HepG2 (cell line): Measurements from ENCODE around the gene MCOLN1. TPM values are rescaled to one million over a fixed set of nuclear protein-coding genes. Genes with fewer than 3 reads are reported as not detected.

ENCODE experiments used
- IRX3 ChIP-seq: sonication (generic); formaldehyde crosslinking; IDR thresholded peaks from 2 replicates; pipeline ENCODE4 v1.8.1; 2023; ENCODE audit warnings: mild to moderate bottlenecking, low read depth, missing genetic modification reagents, borderline replicate concordance
- KLF11 ChIP-seq: IDR thresholded peaks from 2 replicates; pipeline ENCODE4 v1.6.1; 2016; ENCODE audit warnings: missing compliant biosample characterization
- SAFB2 ChIP-seq: sonication (generic); formaldehyde crosslinking; IDR thresholded peaks from 2 replicates; pipeline ENCODE4 v1.5.1; 2020; ENCODE audit warnings: missing genetic modification reagents, low read depth, mild to moderate bottlenecking, borderline replicate concordance
- SMARCE1 ChIP-seq: fragments of 450-650 bp; IDR thresholded peaks from 2 replicates; pipeline ENCODE4 v1.6.1; 2017; ENCODE audit warnings: borderline replicate concordance
- SP4 ChIP-seq: sonication (generic); formaldehyde crosslinking; IDR thresholded peaks from 2 replicates; pipeline ENCODE4 v1.8.1; 2023; ENCODE audit warnings: mild to moderate bottlenecking, missing genetic modification reagents
- ZFP36L1 ChIP-seq: sonication (generic); formaldehyde crosslinking; IDR thresholded peaks from 2 replicates; pipeline ENCODE4 v1.8.0; 2022; ENCODE audit warnings: mild to moderate bottlenecking, missing genetic modification reagents, moderate library complexity
- ZNF17 ChIP-seq: sonication (generic); formaldehyde crosslinking; IDR thresholded peaks from 2 replicates; pipeline ENCODE4 v1.5.0; 2020; ENCODE audit warnings: mild to moderate bottlenecking, missing genetic modification reagents
- ZNF720 ChIP-seq: sonication (generic); formaldehyde crosslinking; IDR thresholded peaks from 2 replicates; pipeline ENCODE4 v1.4.0; 2020; ENCODE audit warnings: missing genetic modification reagents
- ZSCAN21 ChIP-seq: sonication (generic); formaldehyde crosslinking; IDR thresholded peaks from 2 replicates; pipeline ENCODE4 v1.8.0; 2022; ENCODE audit warnings: mild to moderate bottlenecking, missing genetic modification reagents, moderate library complexity, borderline replicate concordance
- polyA plus RNA-seq, 8 experiments: library from polyadenylated mRNA; depleted of rRNA in 3 of 8; stranded (reverse) in 7 of 8; unstranded in 1 of 8; fragments of >200 nt; fragmentation: Illumina TruSeq in 4 of 8; extraction: Trizol in 4 of 8; gene quantifications; 2 replicates each; pipeline versions ENCODE4 v1.2.1 to v1.2.3, GENCODE V29; 2011 to 2016; ENCODE audit warnings: low read depth in 4 of 8, missing spikeins in 1 of 8, mixed read lengths in 1 of 8; ENCODE audit not compliant: insufficient read depth in 1 of 8
- total RNA-seq, 5 experiments: library from RNA; depleted of rRNA; stranded (reverse); fragments of >200 nt; fragmentation: Illumina TruSeq; extraction: Trizol; gene quantifications; 2 replicates each; pipeline ENCODE4 v1.2.3, GENCODE V29; 2016; ENCODE audit warnings: low read depth in 1 of 5
- TF ChIP-seq, protein P1 (sequence below): sonication (generic); formaldehyde crosslinking; IDR thresholded peaks from 2 replicates; pipeline ENCODE4 v1.9.0; 2021; ENCODE audit warnings: mild to moderate bottlenecking, missing genetic modification reagents
- TF ChIP-seq, protein P2 (sequence below): sonication (generic); formaldehyde crosslinking; IDR thresholded peaks from 2 replicates; pipeline ENCODE4 v1.5.0; 2020; ENCODE audit warnings: mild to moderate bottlenecking, low read depth, missing genetic modification reagents, borderline replicate concordance
- TF ChIP-seq, protein P3 (sequence below): sonication (generic); formaldehyde crosslinking; IDR thresholded peaks from 2 replicates; pipeline ENCODE4 v1.8.0; 2022; ENCODE audit warnings: mild to moderate bottlenecking, missing genetic modification reagents
- TF ChIP-seq, protein P4 (sequence below): sonication (generic); formaldehyde crosslinking; IDR thresholded peaks from 2 replicates; pipeline ENCODE4 v1.8.0; 2023; ENCODE audit warnings: mild to moderate bottlenecking, missing genetic modification reagents
- TF ChIP-seq, protein P5 (sequence below): IDR thresholded peaks from 2 replicates; pipeline ENCODE4 v1.6.1; 2018; ENCODE audit warnings: missing genetic modification reagents, mild to moderate bottlenecking, missing compliant biosample characterization
- TF ChIP-seq, protein P6 (sequence below): sonication (generic); formaldehyde crosslinking; IDR thresholded peaks from 2 replicates; pipeline ENCODE4 v1.9.0; 2021; ENCODE audit warnings: missing genetic modification reagents, mild to moderate bottlenecking, borderline replicate concordance

The MCOLN1 gene
- total and polyA plus RNA-seq, 2 of the 13 experiments (the other 11 are each of a cell fraction or from before 2014, with no cell fraction given): 3.4 to 15.7 TPM

DNA sequence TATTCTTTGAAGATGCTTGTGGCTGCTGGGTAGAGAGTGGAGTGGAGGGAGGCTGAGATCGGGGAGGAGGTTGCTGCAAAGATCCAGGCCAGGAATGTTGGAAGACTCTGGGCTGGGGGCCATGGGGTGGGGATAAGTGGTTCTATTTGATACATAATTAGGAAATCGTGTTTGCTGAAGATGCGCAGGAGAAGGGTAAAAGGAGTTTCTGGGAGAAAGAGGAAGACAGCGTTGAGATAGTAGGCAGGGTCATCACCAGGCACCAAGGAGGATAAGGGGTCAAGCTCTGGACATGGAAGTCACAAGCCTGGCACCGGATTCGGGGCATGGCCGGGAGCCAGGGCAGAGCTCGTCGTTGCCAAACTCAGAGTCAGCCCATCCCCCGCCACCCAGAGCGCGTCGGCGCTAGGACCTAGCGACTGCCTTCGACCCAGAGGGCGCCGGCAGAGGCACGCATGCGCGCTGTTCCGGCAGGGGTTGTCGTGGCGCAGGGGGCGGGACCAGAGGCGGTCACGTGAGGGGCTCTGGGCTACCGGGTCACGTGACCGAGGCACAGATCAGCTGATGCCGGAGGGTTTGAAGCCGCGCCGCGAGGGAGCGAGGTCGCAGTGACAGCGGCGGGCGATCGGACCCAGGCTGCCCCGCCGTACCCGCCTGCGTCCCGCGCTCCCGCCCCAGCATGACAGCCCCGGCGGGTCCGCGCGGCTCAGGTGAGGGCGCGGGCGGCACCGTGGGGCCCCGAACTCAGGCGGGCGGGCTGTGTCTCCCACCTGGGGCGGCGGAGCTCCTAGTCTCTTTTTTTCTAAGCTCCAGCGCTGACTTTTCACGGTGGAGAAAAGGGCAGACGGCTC is at the start of gene MCOLN1 (continued):
- TF ChIP-seq, protein P1, sequence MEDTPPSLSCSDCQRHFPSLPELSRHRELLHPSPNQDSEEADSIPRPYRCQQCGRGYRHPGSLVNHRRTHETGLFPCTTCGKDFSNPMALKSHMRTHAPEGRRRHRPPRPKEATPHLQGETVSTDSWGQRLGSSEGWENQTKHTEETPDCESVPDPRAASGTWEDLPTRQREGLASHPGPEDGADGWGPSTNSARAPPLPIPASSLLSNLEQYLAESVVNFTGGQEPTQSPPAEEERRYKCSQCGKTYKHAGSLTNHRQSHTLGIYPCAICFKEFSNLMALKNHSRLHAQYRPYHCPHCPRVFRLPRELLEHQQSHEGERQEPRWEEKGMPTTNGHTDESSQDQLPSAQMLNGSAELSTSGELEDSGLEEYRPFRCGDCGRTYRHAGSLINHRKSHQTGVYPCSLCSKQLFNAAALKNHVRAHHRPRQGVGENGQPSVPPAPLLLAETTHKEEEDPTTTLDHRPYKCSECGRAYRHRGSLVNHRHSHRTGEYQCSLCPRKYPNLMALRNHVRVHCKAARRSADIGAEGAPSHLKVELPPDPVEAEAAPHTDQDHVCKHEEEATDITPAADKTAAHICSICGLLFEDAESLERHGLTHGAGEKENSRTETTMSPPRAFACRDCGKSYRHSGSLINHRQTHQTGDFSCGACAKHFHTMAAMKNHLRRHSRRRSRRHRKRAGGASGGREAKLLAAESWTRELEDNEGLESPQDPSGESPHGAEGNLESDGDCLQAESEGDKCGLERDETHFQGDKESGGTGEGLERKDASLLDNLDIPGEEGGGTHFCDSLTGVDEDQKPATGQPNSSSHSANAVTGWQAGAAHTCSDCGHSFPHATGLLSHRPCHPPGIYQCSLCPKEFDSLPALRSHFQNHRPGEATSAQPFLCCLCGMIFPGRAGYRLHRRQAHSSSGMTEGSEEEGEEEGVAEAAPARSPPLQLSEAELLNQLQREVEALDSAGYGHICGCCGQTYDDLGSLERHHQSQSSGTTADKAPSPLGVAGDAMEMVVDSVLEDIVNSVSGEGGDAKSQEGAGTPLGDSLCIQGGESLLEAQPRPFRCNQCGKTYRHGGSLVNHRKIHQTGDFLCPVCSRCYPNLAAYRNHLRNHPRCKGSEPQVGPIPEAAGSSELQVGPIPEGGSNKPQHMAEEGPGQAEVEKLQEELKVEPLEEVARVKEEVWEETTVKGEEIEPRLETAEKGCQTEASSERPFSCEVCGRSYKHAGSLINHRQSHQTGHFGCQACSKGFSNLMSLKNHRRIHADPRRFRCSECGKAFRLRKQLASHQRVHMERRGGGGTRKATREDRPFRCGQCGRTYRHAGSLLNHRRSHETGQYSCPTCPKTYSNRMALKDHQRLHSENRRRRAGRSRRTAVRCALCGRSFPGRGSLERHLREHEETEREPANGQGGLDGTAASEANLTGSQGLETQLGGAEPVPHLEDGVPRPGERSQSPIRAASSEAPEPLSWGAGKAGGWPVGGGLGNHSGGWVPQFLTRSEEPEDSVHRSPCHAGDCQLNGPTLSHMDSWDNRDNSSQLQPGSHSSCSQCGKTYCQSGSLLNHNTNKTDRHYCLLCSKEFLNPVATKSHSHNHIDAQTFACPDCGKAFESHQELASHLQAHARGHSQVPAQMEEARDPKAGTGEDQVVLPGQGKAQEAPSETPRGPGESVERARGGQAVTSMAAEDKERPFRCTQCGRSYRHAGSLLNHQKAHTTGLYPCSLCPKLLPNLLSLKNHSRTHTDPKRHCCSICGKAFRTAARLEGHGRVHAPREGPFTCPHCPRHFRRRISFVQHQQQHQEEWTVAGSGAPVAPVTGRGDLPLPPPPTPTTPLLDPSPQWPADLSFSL (CRISPR knock-in tag): no peak
- TF ChIP-seq ZSCAN21 (CRISPR knock-in tag) (peak; percentile 79), IRX3 (peak; percentile 44; the same call in 1 of the 2 replicates), KLF11 (CRISPR knock-in tag) (0 out of 2 replicates have a peak, but pooled peaks have one; percentile 31), SAFB2 (CRISPR knock-in tag) (no peak; the same call in 1 of the 2 replicates), ZNF17 (CRISPR knock-in tag) (no peak), ZFP36L1 (CRISPR knock-in tag) (no peak), SP4 (CRISPR knock-in tag) (peak; percentile 93), ZNF720 (CRISPR knock-in tag) (no peak), SMARCE1 (no peak)
- TF ChIP-seq, protein P2, sequence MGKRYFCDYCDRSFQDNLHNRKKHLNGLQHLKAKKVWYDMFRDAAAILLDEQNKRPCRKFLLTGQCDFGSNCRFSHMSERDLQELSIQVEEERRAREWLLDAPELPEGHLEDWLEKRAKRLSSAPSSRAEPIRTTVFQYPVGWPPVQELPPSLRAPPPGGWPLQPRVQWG (CRISPR knock-in tag): no peak
- TF ChIP-seq, protein P3, sequence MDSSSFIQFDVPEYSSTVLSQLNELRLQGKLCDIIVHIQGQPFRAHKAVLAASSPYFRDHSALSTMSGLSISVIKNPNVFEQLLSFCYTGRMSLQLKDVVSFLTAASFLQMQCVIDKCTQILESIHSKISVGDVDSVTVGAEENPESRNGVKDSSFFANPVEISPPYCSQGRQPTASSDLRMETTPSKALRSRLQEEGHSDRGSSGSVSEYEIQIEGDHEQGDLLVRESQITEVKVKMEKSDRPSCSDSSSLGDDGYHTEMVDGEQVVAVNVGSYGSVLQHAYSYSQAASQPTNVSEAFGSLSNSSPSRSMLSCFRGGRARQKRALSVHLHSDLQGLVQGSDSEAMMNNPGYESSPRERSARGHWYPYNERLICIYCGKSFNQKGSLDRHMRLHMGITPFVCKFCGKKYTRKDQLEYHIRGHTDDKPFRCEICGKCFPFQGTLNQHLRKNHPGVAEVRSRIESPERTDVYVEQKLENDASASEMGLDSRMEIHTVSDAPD (CRISPR knock-in tag): no peak; the same call in 1 of the 2 replicates
- TF ChIP-seq, protein P4, sequence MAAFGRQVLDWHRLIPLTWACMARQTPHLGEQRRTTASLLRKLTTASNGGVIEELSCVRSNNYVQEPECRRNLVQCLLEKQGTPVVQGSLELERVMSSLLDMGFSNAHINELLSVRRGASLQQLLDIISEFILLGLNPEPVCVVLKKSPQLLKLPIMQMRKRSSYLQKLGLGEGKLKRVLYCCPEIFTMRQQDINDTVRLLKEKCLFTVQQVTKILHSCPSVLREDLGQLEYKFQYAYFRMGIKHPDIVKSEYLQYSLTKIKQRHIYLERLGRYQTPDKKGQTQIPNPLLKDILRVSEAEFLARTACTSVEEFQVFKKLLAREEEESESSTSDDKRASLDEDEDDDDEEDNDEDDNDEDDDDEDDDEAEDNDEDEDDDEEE (CRISPR knock-in tag): no peak
- TF ChIP-seq, protein P5, sequence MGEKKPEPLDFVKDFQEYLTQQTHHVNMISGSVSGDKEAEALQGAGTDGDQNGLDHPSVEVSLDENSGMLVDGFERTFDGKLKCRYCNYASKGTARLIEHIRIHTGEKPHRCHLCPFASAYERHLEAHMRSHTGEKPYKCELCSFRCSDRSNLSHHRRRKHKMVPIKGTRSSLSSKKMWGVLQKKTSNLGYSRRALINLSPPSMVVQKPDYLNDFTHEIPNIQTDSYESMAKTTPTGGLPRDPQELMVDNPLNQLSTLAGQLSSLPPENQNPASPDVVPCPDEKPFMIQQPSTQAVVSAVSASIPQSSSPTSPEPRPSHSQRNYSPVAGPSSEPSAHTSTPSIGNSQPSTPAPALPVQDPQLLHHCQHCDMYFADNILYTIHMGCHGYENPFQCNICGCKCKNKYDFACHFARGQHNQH: peak; percentile 82
- TF ChIP-seq, protein P6, sequence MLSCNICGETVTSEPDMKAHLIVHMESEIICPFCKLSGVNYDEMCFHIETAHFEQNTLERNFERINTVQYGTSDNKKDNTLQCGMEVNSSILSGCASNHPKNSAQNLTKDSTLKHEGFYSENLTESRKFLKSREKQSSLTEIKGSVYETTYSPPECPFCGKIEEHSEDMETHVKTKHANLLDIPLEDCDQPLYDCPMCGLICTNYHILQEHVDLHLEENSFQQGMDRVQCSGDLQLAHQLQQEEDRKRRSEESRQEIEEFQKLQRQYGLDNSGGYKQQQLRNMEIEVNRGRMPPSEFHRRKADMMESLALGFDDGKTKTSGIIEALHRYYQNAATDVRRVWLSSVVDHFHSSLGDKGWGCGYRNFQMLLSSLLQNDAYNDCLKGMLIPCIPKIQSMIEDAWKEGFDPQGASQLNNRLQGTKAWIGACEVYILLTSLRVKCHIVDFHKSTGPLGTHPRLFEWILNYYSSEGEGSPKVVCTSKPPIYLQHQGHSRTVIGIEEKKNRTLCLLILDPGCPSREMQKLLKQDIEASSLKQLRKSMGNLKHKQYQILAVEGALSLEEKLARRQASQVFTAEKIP (CRISPR knock-in tag): no peak
